Fibroblast of the aortic adventitia (primary cell): ENCODE measurements around the gene CDC7. TPM values are rescaled to one million over a fixed set of nuclear protein-coding genes. Genes with fewer than 3 reads are reported as not detected.

Experiments used
- DNase-seq: peaks from one replicate; pipeline ENCODE4 v3.0.0-alpha.2; 2010; ENCODE audit warnings: low read depth
- H3K4me3 ChIP-seq: 2 replicates; pipeline ENCODE4 v1.5.1; 2011; ENCODE audit warnings: low read depth, mild to moderate bottlenecking, control low read depth, low read length, moderate library complexity
- CTCF ChIP-seq: IDR thresholded peaks from 2 replicates; pipeline ENCODE4 v1.5.1; 2011; ENCODE audit warnings: mild to moderate bottlenecking, low read length, control low read depth, inconsistent platforms; ENCODE audit not compliant: insufficient read depth
- total RNA-seq: library from RNA; depleted of rRNA; stranded (reverse); fragments of >200 nt; gene quantifications from 2 replicates; pipeline ENCODE4 v1.2.3, GENCODE V29; 2012; ENCODE audit warnings: low replicate concordance

CDC7 gene
- total RNA-seq, 1 donor, result 15.5 TPM

DNA sequence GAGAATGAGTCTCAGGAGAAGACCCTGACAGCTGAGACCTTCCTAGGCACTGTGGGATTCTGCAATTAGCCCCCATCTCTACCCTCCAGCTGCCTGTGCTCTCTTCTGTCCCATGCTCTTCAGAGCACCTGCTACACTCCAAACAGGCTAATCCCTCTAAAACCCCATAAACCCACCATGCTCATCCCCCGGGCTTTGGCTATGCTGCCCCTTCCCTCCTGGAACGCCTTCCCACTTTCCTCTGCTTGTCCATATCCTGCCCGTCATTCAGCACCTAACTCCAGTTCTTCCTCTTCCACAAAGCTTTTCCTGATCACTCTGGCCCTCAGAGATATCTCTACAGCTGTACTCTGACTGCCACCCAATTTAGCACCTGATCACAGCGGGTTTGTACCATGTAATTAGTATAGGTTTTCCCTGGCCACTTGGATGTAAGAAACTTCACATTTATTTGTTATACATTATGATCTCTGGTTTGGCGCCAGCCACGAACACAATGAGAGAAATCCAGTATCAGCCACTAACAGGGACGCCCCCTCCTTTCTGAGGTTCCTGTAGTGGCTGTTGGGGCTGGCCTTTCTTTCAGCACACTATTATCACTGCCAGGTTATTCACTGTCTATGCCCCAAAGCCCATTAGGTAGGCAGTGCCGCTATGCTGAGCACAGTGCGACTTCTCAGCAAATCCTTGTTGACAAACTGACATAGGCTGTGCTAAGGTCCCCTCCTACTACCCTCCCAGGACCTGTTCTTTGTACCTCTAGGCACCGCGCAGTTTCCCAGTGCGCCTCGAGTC lies 45.1 kb downstream of the CDC7 start:
- no peak overlapping the region for H3K4me3 ChIP-seq
- TF ChIP-seq CTCF, result no peak
- no peak for DNase-seq

DNA sequence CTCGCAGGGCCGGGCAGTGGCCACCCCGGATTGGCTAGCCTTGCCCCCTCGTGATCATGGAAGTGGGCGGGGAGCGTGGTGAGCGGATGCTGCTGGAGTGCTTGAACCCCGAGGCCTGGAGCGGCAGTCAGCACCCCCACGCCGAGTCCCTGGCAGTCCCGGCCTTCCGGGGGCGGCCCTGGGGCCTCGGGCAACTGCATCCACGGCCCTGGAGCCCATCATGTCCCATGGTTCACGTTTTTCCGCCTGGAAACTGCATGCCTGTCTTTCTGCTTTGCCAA lies 45.6 kb downstream of the CDC7 start:
- TF ChIP-seq CTCF, result no peak
- DNase-seq, result no peak
- no peak overlapping the region for H3K4me3 ChIP-seq

DNA sequence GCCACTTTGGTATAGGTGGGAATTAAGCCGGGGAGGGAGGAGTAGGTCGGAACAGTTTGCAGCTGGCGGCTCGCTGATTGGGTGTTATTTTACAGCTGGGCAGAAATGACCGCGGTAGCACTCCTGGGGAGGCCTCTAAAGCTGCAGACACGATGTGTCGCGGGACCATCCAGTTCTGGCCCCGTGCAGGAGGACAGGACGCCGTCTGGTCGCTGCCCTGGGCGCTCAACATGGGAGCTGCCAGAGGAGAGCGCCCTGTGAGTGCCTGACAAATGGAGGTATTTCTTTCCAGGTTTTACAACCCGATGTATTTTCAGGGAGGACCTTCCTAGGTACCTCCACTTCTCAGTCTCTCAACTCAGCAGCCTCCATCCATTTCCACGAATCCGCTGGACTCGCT lies 46.2 kb downstream of the CDC7 start:
- no peak for TF ChIP-seq CTCF
- no peak for DNase-seq
- H3K4me3 ChIP-seq, result no peak overlapping the region

DNA sequence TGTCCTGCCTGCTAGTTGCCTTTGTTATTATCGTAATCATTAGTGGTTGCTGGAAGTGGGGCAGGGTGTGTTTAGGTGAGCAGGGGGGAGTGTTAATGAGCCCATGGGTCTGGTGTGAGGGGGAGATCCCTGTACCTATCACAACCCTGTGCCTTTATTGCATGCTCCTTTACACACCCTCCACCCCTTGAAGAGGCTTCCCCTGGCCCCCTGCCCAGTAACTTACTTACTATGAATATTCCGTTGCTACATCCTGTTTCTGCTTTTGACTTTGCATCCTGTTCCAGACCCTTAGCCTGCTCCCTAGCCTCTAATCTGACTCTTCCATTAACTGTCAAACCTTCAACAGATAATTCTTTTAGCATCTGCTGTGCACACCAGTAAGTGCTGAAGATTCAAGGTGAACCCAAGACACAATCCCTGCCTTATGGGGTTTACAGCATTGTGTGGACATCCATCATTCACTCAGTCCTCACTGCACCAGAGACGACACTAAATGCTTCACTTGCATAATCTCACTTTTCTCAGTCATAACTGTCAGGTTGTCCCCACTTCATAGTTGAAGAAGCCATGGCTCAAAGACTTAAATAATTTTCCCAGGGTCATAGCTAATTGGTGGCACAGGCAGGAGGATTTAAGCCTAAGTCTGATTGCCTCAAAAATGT lies 47.9 kb downstream of the CDC7 start:
- TF ChIP-seq CTCF, result no peak
- no peak for DNase-seq
- no peak overlapping the region for H3K4me3 ChIP-seq

DNA sequence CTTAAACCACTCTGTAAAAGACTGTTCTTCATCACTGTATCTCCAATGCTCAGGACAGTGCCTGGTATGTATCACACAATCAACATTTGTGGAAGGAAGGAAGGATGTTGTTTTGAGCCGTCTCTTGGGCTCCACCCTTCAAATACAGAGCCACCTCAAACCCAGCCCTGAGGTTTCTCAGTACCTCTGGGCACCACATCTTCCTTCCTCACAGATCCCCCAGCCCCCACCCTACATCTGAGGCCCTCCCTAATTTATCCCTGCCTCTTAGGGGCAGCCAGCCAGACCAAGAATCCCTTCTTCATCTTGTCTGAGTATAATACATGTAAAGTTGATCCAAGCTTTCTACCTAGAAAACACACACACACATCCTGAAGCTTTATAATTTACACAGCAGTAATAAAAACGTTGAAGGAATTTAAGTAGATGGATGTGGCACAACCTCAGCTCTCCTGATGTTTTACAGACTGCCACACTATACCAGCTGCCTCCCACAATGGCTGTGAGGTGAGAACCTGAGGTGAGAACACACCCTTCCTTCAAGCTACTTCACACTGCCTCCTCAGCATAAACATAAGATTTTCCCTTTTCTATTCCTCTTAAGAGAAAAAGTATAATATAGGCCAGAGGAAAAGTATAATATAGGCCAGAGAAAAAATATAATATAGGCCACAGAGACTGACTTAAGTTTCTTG lies 48.5 kb downstream of the CDC7 start:
- no peak overlapping the region for H3K4me3 ChIP-seq
- TF ChIP-seq CTCF, result no peak
- DNase-seq, result no peak

GRCh38 chr1:91550961-91551360 lies 50.3 kb downstream of the CDC7 start:
- no peak overlapping the region for H3K4me3 ChIP-seq
- TF ChIP-seq CTCF, result no peak
- DNase-seq, result no peak
